Activated T-cell treated with anti-CD3 and anti-CD28 coated beads, Interleukin-2, amount 50 U/mL, for 1 hour (primary cell): ENCODE results near the gene COQ10A.
"Not testable (repeated sequence)": the region's sequence is repeated elsewhere in the genome, so short reads cannot be mapped to it uniquely, and the experiment has no call there.

Source experiments
- DNase-seq: peaks from one replicate; pipeline ENCODE4 v3.0.0-alpha.2; 2020

The COQ10A gene

DNA sequence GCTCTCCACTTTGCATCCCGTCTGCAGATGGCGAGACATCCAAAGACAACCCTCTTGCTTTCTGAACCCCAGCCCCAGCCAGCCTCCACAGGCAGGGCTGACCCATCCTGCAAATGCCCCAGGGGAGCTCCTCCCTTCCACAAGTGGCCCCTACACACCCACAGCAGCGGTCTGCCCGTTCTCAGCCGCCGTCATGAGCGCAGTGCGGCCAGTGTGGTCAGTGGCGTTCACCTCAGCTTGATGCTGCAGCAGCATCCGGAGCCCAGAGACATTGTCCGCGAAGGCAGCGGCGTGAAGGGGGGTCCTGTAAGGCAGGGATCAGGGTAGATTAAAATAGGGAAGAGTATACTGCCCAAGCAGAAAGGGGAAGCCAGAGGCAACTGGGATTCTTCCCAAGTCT lies 22.2 kb upstream of the COQ10A start:
- no peak for DNase-seq

DNA sequence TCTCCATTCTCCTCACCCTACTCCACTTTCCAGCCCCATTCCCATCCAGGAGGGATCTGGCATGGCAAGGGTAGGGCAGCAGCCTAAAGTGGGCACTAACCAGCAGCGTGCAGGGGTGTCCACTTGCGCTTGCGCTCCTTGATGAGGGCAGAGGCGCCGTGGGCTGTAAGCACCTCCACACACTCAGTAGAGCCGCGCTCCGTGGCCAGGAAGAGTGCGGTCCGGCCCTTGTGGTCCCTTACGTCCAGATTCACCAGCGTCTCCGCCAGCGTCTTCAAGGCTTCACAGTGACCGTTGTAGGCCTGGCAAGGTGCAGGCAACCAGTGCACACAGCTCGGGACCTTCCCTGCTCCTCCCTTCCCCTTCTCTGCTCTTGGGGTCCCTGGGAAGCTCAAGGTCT lies 18.8 kb upstream of the COQ10A start:
- no peak for DNase-seq

DNA sequence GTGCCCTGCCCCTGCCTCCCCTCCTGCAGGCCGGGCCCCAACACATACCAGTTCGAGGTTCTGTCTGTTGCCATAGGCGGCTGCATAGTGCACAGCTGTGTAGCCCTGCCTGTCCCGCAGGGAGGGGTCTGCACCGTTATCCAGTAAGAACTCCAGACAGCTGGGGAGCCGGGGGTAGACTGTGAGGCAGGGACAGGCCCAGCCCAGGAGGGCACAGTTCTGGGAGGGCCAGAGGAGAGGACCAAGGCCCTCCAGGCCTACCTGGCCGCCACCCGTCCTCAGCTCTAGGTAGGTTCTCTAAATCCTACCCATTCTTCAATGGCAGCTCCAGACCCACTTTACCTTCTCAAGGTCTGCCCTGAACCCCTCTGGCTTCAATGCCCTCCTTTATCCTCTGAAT lies 18.0 kb upstream of the COQ10A start:
- DNase-seq = no peak

DNA sequence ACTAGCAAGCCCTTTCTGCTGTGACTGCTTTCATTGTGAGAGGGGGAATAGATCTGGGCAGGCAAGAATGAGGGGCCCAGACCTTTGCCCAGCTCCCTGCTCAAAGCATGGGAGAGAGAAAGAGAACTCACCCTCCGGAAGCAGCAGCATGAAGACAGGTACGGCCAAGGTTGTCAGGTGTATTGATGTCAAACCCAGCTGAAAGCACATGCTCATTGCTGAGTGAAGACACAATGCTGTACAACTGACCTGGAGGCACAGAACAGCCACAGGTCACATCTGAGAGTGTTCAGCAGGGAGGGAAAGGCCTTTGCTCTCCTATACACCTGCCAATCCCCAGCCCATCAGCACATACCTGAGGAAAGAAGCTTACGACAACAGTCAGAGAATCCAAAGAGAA lies 14.1 kb upstream of the COQ10A start:
- no peak for DNase-seq

DNA sequence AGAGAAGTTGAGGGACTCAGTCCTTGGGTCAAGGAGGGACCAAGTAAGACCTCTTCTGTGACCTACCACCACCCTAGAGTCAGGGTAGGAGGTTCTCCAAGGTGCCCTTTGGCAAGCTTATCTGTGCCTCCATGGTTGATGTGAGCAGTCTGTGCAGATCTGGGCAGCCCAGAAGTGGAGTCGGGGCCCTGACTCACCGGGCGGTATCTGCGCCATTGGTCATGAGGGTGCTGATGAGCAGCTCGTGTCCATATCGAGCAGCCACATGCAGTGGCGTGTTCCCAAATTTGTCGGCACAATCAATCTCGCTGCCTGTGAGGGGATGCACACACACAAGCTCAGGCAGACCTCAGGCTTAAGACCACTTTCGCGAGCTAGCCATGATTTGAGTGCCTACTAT lies 13.7 kb upstream of the COQ10A start:
- DNase-seq = no peak

DNA sequence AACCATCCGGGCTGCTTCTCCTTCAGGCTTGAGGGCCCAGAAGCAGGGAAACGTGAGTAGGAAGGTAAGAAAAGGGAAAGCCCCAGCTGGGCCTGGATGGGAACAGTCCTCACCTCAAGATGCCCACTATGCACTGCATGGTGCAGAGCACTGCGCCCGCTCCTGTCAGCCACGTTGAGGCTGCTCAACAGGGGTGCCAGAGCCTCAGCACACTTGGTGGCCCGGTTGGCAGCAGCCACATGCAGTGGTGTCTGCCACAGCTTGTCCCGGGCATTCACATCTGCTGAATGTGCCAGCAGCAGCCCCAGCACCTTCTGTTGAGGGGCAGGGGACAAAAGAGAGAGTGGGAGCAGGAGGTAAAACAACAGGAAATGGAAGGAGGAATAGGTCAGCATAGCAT lies 11.1 kb upstream of the COQ10A start:
- no peak for DNase-seq

DNA sequence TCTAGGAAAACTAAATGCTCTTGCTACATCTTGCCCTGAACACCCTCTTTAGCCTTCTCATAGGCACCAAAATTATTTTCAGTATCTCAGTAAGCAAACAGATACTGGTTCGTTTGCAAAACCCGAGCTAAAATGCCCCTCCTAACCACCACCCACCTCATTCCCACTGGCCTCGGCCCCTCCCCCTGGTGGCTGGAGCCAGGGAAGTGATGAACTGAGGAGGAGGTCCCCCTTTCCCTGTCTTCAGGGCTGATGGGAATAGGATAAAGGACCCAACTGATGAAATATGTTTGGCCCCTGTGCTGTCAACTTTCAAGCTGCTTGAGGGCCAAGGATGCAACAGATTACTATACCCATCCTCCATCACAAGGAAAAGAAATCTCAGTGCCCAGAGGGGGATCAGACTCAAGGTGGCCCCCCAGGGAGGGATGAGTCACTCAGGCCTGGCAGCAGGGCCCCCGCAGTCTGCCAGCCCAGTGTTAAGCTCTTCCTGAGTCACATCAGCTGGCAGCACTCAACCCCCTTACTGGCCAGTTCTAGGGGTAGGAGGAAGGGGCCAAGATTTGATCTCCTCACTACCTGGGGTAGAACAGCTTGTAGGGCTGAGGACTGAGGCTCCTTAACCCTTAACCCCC lies 10.3 kb upstream of the COQ10A start:
- no peak for DNase-seq

DNA sequence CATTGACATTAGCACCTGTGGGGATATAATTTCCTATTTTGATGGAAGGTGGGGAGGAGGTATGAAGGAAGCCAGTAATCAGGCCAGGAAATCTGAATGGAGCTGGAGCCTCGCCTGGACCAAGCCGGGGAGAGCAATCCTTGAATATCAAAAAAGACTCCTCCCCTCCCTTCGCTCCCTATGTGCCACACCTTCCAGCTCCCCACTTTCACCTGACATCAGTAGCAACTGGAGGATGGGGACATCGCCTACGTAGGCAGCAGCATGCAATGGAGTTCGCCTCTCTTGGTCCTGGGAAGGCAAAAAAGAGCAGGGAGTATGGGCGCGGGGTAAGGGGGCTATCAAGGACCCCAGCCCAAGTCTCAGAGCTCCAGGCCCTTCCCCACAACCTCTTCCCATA lies 9.7 kb upstream of the COQ10A start:
- no peak for DNase-seq

DNA sequence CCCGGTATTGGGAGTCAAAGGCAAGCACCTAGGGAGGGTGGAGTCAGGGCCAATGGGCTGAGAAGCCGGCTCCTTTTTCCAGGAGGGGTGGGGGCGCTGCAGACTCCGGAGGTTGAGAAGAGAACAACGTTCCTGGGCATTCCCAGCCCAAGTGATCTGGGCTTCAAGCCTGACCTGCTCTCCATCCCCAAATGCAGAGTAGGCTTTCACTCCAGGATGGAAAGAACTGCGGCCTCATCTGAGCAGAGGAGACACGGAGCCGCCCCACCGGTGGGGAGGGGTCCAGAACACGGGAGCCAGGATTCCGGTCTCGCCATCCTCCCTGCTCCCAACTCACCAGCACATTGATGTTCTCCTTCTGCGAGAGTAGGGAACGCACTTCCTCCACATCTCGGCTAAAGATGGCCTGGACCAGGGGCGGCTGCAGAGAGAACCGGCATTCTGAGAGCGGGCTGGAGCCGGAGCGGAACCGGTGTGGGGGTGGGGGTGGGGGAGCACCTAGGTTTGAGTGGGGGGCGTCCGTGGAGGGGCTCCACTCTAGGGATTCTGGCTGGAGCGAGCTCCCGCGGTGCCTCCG lies 9.2 kb upstream of the COQ10A start:
- DNase-seq = no peak

DNA sequence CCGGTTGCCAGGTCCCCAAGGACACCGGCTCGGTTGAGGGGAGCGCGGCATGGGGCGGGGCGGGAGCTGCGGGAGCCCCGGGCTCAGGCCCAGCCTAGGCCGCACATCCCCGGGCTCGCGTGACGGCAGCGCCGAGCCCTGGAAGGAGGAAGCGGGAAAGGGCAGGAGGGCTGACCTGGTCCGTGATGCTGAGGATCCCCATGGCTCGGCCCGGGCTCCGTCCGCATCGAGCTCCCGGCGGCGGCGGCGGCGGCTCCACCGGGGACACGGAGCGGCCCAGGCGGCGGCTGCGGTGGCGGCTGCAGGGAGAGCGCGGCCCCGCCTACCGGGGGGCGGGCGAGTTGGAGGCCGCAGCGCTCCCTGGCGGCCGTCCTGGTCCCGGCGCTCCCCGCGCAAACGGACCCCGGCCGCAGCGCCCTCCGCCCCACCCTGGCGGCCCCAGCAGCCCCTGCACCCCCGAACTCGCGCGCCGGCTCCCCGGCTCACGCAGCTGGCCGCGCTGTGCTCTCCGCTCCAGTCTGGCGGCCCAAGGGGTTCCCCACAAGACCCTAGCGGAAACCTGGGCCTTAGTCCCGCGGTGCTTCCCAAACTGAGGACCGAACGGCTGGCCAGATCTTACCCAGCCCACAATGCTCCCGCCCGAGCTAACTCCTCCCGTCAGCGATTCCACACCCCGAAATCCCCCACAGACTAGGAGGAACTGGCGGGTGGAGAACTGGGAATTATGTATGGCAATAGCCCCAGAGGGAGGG lies 8.5 kb upstream of the COQ10A start, which contains the start of gene ANKRD52:
TSS of gene ANKRD52 (minus strand) at position 317 of the 752 bp plus-strand sequence. CDS start at position 202, 115 bp downstream.
- peak; percentile 86 for DNase-seq

DNA sequence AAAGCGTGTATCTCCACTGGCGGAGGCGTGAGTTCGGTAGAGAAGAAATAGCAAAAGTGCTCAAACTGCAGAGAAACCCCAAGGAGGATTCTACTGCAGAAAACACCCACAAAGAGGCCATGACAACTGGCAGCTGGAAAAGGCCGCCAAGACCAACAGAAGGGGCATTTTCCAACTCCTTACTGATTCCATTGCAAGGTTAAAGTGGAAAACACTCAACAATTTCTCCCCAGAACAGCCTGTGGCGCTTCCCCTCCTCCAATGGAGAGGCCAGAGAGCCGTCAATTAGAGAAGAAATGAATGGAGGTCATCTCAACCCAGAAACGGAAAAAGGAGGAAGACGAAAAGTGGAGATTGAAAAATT lies 7.9 kb upstream of the COQ10A start:
- DNase-seq = no peak

DNA sequence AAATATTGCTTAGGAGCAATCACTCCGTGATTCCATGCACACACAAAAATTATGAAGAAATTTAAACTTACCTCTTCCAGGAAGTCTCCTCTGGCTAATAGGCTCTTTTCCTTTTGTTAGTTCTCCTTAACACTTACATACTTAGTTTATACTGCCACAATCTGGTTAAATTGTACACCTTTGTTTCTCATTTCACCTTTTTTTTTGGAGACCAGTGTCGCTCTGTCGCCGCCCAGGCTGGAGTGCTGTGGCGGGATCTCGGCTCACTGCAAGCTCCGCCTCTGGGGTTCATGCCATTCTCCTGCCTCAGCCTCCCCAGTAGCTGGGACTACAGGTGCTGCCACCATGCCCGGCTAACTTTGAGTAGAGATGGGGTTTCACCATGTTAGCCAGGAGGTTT lies 6.4 kb upstream of the COQ10A start:
- no peak for DNase-seq

DNA sequence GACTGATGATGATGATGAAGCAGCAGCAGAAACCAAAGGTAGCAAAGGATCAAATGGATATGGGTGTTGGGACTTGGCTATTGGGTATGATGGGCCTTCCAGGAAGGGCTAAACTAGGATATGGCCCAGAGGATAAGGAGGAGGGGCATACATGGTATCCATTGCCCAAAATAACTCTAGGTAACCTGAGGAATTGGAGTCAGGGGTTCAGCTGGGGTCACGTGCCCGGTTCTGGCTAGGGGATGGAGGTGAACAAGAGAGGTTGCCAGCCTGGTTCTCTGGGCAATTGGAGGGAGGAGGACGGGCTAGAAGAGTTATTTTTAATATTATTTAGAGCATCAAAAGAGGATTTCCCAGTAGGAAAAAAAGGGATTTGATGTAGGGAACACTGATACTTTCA lies 5.8 kb upstream of the COQ10A start:
- DNase-seq = no peak

DNA sequence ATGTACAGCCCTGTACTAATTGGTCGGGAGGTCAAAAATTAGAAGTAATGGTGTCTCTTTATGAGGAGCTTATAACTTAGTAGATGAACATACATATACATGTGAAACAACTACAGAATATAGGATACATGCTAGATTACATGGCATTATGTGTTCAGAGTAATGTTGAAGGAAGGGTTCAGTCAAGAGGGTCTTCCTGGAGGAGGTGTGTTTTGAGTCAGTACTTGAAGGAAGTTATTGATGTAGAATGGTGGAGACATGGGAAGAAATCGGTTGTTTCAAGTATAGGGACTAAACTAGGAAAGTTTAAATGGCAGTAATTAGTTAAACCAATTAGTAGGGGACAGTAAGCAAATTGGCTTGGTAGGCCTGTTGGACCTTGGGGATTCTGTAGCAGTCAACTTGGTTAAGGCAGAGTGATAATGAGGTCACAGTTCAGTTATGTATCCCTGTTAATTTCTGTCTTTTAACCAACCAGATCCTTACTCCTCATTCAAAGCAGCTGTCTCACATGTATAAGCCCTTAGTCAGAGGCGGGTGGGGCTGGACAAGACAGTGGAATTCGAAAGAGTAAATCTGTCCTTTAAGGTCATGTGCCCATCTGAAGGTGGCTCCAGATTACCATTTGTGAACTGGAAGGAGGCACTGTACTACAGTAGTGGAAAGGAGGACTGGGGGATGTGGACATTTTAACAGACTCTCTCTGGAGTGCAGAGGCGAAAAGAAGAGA lies 5.1 kb upstream of the COQ10A start:
- no peak for DNase-seq

DNA sequence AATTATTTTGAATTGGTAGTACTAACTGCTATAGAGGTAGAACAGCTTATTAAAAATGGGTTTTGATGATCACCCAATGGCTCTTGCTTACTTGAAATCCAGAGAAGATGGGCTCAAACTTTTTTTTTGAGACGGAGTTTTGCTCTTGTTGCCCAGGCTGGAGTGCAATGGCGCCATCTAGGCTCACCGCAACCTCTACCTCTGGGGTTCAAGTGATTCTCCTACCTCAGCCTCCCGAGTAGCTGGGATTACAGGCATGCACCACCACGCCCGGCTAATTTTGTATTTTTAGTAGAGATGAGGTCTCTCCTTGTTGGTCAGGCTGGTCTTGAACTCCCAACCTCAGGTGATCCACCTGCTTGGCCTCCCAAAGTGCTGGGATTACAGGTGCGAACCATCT lies 3.8 kb upstream of the COQ10A start:
- DNase-seq = not testable (repeated sequence)

DNA sequence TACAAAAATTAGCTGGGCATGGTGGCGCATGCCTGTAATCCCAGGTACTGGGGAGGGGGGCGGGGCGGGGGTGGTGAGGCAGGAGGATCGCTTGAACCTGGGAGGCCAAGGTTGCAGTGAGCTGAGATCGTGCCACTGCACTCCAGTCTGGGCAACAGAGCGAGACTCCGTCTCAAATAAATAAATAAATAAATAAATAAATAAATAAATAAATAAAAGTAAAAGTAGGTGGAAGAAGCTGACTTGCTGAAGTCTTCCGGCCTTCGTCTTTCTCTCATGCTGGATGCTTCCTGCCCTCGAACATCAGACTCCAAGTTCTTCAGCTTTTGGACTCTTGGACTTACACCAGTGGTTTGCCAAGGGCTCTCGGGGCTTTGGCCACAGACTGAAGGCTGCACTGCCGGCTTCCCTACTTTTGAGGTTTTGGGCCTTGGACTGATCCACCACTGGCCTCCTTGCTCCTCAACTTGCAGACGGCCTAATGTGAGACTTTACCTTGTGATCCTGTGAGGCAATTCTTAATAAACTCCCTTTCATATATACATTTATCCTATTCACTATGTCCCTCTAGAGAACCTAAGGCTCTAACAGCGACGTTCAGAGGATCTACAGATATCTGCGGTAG lies 562 bp upstream of the COQ10A start:
- not testable (repeated sequence) for DNase-seq

DNA sequence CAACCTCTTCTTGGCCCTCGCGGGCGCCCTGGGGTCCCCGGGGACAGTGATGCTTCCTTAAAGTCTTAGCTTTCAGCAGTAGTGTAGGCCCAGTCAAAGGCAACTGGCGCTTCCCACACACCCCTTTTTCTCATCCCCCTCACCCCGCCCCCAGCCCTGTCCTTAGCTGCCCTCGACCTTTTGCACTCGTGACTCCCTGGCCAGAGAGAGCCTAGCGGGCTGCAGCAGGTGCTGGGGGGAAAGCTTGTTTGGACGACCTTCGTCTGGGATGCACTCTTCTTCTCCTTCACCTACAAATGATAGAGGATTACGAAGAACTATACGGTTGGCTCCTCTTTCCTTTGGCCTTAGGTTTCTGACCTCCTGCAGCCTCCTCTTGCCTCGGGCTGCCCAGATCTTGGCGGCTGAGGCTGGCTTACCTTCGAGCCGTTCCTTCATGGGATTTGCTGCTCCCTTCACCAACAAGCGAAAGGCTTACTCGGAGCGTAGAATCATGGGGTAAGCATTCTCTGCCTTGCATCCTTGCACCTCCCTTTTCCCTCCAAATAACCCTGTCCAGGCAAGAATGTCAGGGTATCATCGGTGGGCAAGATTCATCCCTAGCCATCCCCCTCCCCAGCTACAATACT lies 815 bp downstream of the COQ10A start:
- DNase-seq = no peak

DNA sequence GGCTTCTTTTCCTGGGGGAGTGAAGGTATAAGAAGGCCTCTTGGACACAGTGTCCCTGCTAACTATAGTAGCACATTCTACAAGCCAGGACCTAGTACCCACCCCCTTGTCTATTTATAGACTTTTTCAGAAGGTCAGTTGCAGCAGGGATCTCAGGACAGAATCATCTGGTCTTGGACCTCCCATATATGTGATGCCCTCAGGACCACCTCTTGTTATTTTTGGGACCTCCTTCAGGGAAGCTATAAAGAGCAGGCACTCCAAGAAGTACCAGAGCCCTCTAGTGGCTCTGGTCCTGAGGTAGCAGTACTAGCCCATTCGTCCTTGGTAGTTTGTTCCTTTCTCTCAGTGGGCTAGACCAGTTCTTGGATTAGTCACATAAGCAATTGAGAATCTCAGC lies 4.3 kb downstream of the COQ10A start:
- no peak for DNase-seq

DNA sequence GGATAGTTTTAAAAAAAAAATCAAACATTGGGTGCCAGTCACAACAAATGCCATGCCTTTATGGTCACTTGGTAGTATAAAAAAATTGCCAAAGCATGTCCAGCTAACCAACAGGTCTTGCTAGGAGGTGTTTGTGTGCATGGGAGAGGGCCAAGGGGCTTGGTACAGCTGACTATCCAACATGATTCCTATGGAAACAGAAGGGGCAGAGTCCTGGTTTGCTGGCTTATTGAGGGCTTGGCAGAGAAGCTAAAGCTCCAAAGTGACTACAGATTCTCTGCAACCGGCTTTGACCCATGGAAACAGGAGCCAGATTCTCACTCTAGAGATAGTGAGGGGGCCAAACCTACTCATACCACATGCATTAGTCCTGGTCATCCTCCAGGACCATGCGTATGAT lies 5.7 kb downstream of the COQ10A start:
- not testable (repeated sequence) for DNase-seq

DNA sequence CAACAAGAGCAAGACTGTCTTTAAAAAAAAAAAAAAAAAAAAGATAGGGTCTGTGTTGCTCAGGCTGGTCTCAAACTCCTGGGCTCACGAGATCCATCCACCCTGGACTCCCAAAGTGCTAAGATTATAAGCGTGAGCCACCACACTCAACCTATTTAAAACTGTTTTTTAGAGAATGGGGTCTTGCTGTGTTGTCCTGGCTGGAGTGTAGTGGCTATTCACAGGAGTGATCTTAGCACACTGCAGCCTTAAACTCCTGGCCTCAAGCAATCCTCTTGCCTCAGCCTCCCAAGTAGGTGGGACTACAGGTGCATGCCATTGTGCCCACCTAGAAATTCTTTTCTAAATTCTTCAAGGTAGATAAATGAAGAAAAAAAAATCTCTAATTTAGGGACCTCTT lies 7.6 kb downstream of the COQ10A start:
- no peak for DNase-seq

DNA sequence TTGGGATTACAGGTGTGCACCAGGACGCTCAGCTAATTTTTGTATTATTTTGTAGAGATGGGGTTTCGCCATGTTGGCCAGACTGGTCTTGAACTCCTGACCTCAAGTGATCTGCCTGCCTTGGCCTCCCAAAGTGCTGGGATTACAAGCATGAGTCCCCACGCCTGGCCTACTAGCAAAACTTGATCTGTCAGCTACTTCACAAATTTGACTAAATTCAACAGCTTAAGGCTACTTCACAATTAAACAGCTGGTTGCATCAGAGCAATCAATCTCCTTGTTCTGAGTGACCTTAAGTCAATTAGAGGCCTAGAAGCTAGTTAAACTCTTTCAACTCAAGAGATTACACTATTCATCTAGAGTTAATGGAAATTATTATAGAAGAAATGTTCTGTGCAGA lies 12.2 kb downstream of the COQ10A start:
- no peak for DNase-seq

DNA sequence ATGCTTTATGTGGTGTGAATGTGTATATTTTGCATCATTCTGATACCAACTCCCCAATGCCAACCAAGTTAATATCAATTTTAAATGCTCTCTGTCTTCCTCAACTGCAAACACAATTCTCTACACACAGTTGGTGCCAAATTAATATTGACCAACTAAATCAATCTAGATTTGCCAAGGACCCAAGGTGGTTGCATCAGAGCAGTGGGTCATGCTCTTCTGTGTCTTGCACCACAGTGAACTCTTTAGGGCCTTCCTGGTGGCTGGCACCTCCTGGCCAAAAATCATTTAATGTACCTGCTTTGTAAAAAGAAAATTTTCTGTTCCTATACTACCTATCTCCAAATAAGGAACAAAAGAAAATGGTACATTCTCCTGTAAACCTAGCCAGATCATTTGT lies 14.1 kb downstream of the COQ10A start:
- no peak for DNase-seq

DNA sequence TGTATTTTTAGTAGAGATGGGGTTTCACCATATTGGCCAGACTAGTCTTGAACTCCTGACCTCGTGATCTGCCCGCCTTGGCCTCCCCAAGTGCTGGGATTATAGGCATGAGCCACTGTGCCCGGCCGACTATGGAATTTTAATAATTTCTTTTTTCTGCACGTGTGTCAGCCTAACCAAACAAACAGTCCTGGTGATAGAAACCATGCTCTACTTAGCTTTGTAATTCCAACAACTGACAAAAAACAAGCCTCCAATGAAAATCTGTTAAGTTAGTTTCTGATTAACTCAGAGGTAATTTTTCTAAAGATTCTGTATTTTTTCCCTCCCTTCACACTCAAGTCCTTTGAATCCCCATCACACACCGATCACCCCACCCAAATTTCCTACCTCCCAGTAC lies 15.3 kb downstream of the COQ10A start:
- no peak for DNase-seq
